DND-41 (cell line): ENCODE results near the gene RPA1.

Source experiments
- ATAC-seq: fragments of 200-7000 bp; cut with Tn5 transposase; 3 replicates; pipeline ENCODE4 v1.9.1; 2021; ENCODE audit warnings: low read depth; ENCODE audit not compliant: insufficient read depth
- DNase-seq: peaks from one replicate; pipeline ENCODE4 v3.0.0-alpha.2; 2020
- H2AFZ ChIP-seq: 2 replicates; pipeline ENCODE4 v1.6.0; 2012; ENCODE audit warnings: low read depth, low read length
- H3K27ac ChIP-seq: 2 replicates; pipeline ENCODE4 v1.5.1; 2012; ENCODE audit warnings: low read length, inconsistent platforms
- H3K27me3 ChIP-seq: fragments of 200-600 bp; sonication (generic); 2 replicates; pipeline ENCODE4 v1.6.0; 2012; ENCODE audit warnings: low read length, mild to moderate bottlenecking, inconsistent platforms; ENCODE audit not compliant: insufficient read depth, poor library complexity
- H3K36me3 ChIP-seq: 2 replicates; pipeline ENCODE4 v1.5.1; 2012; ENCODE audit warnings: low read length, inconsistent platforms; ENCODE audit not compliant: insufficient read depth
- H3K4me1 ChIP-seq: 2 replicates; pipeline ENCODE4 v1.5.1; 2012; ENCODE audit warnings: mild to moderate bottlenecking, low read length; ENCODE audit not compliant: insufficient read depth
- H3K4me2 ChIP-seq: 2 replicates; pipeline ENCODE4 v1.6.0; 2012; ENCODE audit warnings: mild to moderate bottlenecking, moderate library complexity, low read length, inconsistent platforms; ENCODE audit not compliant: insufficient read depth
- H3K4me3 ChIP-seq, 2 experiments: fragments of 200-600 bp in 1 of 2; shearing (Covaris generic) in 1 of 2; 2 replicates each; pipeline ENCODE4 v1.5.1; 2012 to 2016; ENCODE audit warnings: inconsistent platforms in 2 of 2, low read length in 2 of 2, mild to moderate bottlenecking in 2 of 2, low read depth in 1 of 2, moderate library complexity in 1 of 2
- H3K79me2 ChIP-seq: 2 replicates; pipeline ENCODE4 v1.6.0; 2012; ENCODE audit warnings: low read length, inconsistent platforms; ENCODE audit not compliant: insufficient read depth
- H3K9ac ChIP-seq: 2 replicates; pipeline ENCODE4 v1.6.0; 2012; ENCODE audit warnings: low read depth, mild to moderate bottlenecking, inconsistent platforms, low read length, moderate library complexity
- H3K9me3 ChIP-seq: 2 replicates; pipeline ENCODE4 v1.5.1; 2012; ENCODE audit warnings: low read length, moderate library complexity, mild to moderate bottlenecking, inconsistent platforms; ENCODE audit not compliant: insufficient read depth, severe bottlenecking
- H4K20me1 ChIP-seq: 2 replicates; pipeline ENCODE4 v1.6.0; 2012; ENCODE audit warnings: low read length; ENCODE audit not compliant: insufficient read depth
- EZH2 ChIP-seq: IDR thresholded peaks from 3 replicates; pipeline ENCODE4 v1.6.1; 2012; ENCODE audit warnings: borderline replicate concordance, low read depth, mild to moderate bottlenecking, moderate library complexity, low read length, inconsistent platforms; ENCODE audit not compliant: severe bottlenecking
- TF ChIP-seq, protein P1 (sequence below): IDR thresholded peaks from 2 replicates; pipeline ENCODE4 v1.5.1; 2012; ENCODE audit warnings: borderline replicate concordance, low read length, moderate library complexity, mild to moderate bottlenecking; ENCODE audit not compliant: poor library complexity, severe bottlenecking; ENCODE audit errors: extremely low read depth

Gene RPA1

DNA sequence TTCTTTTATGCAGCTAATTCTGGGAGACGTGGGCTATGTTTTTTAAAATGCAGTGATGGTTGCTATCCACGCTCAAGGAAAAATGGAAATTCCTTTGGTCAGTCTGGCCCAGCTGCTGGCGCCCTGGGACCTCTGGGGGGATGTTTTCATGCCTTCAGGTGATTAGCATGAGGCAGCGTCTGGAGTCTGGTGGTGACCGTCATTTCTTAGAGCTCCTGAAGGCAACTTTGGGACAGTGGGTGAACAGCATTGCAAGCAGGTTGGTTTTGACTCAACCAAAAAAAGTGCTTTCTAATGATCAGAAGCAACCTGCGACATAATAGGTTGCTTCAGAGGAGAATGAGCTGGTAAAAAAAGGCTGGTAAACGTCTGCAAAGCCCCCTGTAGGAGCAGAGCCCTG lies 82.3 kb downstream of the RPA1 start:
- H3K27ac ChIP-seq = no peak overlapping the region
- no peaks in the 10 kb centered on the region for H4K20me1 ChIP-seq
- no peak overlapping the region for H3K9ac ChIP-seq
- H3K79me2 ChIP-seq = no peaks in the 10 kb centered on the region
- H3K36me3 ChIP-seq = no peaks in the 10 kb centered on the region
- H3K4me2 ChIP-seq = no peak overlapping the region
- peaks cover 18% of the 10 kb centered on the region for H3K27me3 ChIP-seq
- H2AFZ ChIP-seq = no peak overlapping the region
- no peak for ATAC-seq
- TF ChIP-seq EZH2 = no peak
- TF ChIP-seq, protein P1, sequence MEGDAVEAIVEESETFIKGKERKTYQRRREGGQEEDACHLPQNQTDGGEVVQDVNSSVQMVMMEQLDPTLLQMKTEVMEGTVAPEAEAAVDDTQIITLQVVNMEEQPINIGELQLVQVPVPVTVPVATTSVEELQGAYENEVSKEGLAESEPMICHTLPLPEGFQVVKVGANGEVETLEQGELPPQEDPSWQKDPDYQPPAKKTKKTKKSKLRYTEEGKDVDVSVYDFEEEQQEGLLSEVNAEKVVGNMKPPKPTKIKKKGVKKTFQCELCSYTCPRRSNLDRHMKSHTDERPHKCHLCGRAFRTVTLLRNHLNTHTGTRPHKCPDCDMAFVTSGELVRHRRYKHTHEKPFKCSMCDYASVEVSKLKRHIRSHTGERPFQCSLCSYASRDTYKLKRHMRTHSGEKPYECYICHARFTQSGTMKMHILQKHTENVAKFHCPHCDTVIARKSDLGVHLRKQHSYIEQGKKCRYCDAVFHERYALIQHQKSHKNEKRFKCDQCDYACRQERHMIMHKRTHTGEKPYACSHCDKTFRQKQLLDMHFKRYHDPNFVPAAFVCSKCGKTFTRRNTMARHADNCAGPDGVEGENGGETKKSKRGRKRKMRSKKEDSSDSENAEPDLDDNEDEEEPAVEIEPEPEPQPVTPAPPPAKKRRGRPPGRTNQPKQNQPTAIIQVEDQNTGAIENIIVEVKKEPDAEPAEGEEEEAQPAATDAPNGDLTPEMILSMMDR = no peak
- no peaks in the 10 kb centered on the region for H3K9me3 ChIP-seq
- H3K4me1 ChIP-seq = no peaks in the 10 kb centered on the region
- no peak for DNase-seq
- no peak overlapping the region for H3K4me3 ChIP-seq

DNA sequence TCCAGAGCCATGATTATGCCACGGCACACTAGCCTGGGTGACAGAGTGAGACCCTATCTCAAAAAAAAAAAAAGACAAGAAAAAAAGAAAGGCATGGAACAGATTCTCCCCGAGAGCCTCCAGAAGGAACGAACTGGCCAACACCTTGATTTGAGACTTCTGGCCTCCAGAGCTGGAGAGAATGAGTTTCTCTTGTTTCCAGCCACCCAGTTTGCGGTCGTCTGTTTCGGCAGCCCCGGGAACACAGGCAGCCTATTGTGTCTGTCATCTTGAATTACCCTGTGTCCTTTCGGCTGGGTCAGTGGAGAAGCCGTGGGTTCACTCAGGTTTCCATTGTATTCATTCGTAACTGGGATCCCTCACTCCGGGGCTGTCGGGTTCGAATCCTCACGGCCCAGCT lies 83.9 kb downstream of the RPA1 start:
- Histone ChIP-seq H3K9ac (no peak overlapping the region), H4K20me1 (no peaks in the 10 kb centered on the region), H3K4me1 (no peaks in the 10 kb centered on the region), H2AFZ (no peak overlapping the region), H3K27ac (no peak overlapping the region), H3K27me3 (peaks cover 5% of the 10 kb centered on the region), H3K79me2 (no peaks in the 10 kb centered on the region), H3K9me3 (no peaks in the 10 kb centered on the region), H3K4me3 (no peak overlapping the region), H3K4me2 (no peak overlapping the region), H3K36me3 (no peaks in the 10 kb centered on the region)
- no peak for ATAC-seq
- no peak for DNase-seq
- TF ChIP-seq, protein P1 = no peak
- no peak for TF ChIP-seq EZH2

DNA sequence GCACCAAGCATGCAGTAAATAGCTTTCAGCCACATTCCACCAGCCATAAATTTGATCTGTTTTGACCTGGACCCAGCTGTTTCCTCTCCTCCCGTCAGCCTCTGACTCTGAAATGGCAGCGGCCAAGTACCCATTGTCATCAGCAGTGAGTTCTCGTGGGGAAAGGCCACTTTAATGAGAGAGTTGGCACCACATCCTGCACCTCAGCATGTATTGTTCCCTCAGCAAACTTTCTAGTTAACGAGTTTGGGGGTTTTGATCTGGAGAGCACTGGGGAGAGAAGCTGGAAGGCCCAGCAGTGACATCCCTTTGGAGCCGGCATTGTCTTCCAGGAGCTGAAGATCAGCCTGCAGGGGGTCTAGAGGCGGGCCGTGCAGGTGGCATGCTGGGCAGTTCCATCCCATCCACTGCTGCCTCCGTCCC lies 84.9 kb downstream of the RPA1 start:
- no peak for DNase-seq
- no peak overlapping the region for H3K4me3 ChIP-seq
- no peak for TF ChIP-seq EZH2
- TF ChIP-seq, protein P1 = no peak
- H3K9me3 ChIP-seq = no peaks in the 10 kb centered on the region
- H3K27me3 ChIP-seq = no peaks in the 10 kb centered on the region
- H3K79me2 ChIP-seq = no peaks in the 10 kb centered on the region
- no peak overlapping the region; the same call in 1 of the 2 replicates for H2AFZ ChIP-seq
- no peaks in the 10 kb centered on the region for H3K4me1 ChIP-seq
- H3K9ac ChIP-seq = no peak overlapping the region
- no peaks in the 10 kb centered on the region for H3K36me3 ChIP-seq
- H4K20me1 ChIP-seq = no peaks in the 10 kb centered on the region
- no peak overlapping the region for H3K4me2 ChIP-seq
- no peak for ATAC-seq
- no peak overlapping the region for H3K27ac ChIP-seq

DNA sequence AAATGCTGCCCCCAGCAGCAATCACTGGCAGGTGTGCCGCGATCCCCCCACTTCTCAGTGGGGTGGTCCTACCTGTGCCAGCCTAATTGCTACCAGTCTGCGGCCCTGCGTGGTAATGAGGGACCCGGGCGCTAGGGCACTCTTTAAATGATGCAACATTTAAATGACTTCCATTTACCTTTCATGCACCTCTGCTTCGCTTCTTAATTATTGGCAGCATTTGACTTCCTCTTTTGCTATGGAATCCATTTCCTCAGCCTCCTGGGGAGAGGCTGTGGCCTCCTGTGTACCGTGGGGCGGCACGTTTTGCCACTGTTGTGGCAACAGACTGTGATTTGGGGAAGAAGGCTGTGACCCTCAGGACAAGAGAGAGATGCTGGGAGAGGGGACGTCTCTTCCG lies 86.1 kb downstream of the RPA1 start:
- Histone ChIP-seq H3K36me3 (no peaks in the 10 kb centered on the region), H3K79me2 (no peaks in the 10 kb centered on the region), H4K20me1 (no peaks in the 10 kb centered on the region), H3K4me2 (no peak overlapping the region), H3K9ac (no peak overlapping the region), H3K4me3 (no peak overlapping the region), H3K27ac (no peak overlapping the region), H3K9me3 (no peaks in the 10 kb centered on the region), H2AFZ (no peak overlapping the region), H3K27me3 (no peaks in the 10 kb centered on the region), H3K4me1 (no peaks in the 10 kb centered on the region)
- no peak for TF ChIP-seq EZH2
- ATAC-seq = no peak
- DNase-seq = no peak
